OCI-LY3 (cell line): ENCODE data around the gene OSBPL6.

Experiments used
- EZH2phosphoT487 ChIP-seq: fragments of 200-600 bp; shearing (Covaris generic); IDR thresholded peaks from 2 replicates; pipeline ENCODE4 v1.6.1; 2018; ENCODE audit warnings: antibody characterized with exemption, mixed run types, low read depth
- TF ChIP-seq, protein P1 (sequence below): fragments of 200-600, 300-600 bp; sonication (generic); IDR thresholded peaks from 2 replicates; pipeline ENCODE4 v1.5.1; 2014; ENCODE audit warnings: antibody characterized with exemption, low read length, low read depth

DNA sequence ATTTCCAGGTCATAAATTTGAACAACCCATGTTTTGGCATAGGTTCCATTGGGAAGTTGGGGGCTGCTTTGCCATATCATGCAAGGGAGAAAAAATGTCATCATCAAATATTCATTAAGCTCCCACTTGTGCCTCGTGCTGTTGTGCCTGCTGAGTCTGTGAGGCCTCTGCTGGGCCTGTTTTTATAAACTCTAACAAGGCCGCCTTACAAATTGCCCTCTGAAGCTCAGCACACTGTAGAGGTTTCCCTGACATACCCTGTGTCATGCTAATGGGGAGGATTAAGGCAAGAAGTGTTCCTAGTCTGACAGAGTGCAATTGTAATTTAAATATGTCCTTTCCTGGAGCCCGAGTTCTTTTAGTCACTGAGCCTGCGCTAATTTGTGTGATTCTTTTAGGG is 17.6 kb downstream of the OSBPL6 start:
- TF ChIP-seq, protein P1, sequence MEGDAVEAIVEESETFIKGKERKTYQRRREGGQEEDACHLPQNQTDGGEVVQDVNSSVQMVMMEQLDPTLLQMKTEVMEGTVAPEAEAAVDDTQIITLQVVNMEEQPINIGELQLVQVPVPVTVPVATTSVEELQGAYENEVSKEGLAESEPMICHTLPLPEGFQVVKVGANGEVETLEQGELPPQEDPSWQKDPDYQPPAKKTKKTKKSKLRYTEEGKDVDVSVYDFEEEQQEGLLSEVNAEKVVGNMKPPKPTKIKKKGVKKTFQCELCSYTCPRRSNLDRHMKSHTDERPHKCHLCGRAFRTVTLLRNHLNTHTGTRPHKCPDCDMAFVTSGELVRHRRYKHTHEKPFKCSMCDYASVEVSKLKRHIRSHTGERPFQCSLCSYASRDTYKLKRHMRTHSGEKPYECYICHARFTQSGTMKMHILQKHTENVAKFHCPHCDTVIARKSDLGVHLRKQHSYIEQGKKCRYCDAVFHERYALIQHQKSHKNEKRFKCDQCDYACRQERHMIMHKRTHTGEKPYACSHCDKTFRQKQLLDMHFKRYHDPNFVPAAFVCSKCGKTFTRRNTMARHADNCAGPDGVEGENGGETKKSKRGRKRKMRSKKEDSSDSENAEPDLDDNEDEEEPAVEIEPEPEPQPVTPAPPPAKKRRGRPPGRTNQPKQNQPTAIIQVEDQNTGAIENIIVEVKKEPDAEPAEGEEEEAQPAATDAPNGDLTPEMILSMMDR: no peak
- no peak for TF ChIP-seq EZH2phosphoT487
